22Rv1 (cell line): ENCODE results near the gene EIPR1.

Experiments
- CTCF ChIP-seq: fragments of 450-650 bp; IDR thresholded peaks from 2 replicates; pipeline ENCODE4 v1.5.1; 2017; ENCODE audit warnings: mild to moderate bottlenecking
- ZFX ChIP-seq: fragments of 450-650 bp; IDR thresholded peaks from 2 replicates; pipeline ENCODE4 v1.6.1; 2017; ENCODE audit warnings: antibody characterized with exemption, borderline replicate concordance

GRCh38 chr2:3192281-3192818, 185.3 kb downstream of the EIPR1 start:
- TF ChIP-seq CTCF (no peak), ZFX (no peak)
